H1 (cell line): ENCODE measurements around the gene PRLHR. TPM values are rescaled to one million over a fixed set of nuclear protein-coding genes. Genes with fewer than 3 reads are reported as not detected.

ENCODE experiments used
- CTCF ChIA-PET: fragments of 300-600 bp; sonication (Branson Sonifier 250); formaldehyde crosslinking; loops from one replicate; lab custom pipeline; 2021; ENCODE audit not compliant: partially characterized antibody; lab: Charles Lee
- POLR2A ChIA-PET: fragments of 300-600 bp; sonication (Branson Sonifier 250); formaldehyde crosslinking; loops from one replicate; lab custom pipeline; 2021; ENCODE audit warnings: inconsistent platforms; ENCODE audit not compliant: partially characterized antibody; lab: Charles Lee
- DNase-seq, 2 experiments: peaks; one replicate each; pipeline versions ENCODE4 v3.0.0 to v3.0.0-alpha.2; 2010 to 2022; ENCODE audit warnings: low spot score in 2 of 2, low read depth in 1 of 2, mixed read lengths in 1 of 2
- FAIRE-seq: peaks from 2 replicates; lab custom pipeline; 2011; peaks lifted over from hg19 to GRCh38; lab: Jason Lieb, UNC
- H2AFZ ChIP-seq: 2 replicates; pipeline ENCODE4 v1.8.1; 2012; ENCODE audit warnings: low read length, inconsistent platforms
- H2AK5ac ChIP-seq: 2 replicates; pipeline ENCODE4 v1.6.1; 2013; ENCODE audit warnings: low read depth, low read length
- H2BK120ac ChIP-seq: replicated peaks from 2 replicates; pipeline ENCODE3; 2013; ENCODE audit warnings: low read depth, low read length, inconsistent platforms
- H2BK12ac ChIP-seq: 2 replicates; pipeline ENCODE4 v1.6.1; 2013; ENCODE audit warnings: low read depth, low read length
- H2BK15ac ChIP-seq: 2 replicates; pipeline ENCODE4 v1.6.1; 2013; ENCODE audit warnings: low read length
- H2BK20ac ChIP-seq: 2 replicates; pipeline ENCODE4 v1.6.1; 2013; ENCODE audit warnings: low read length
- H2BK5ac ChIP-seq: 2 replicates; pipeline ENCODE4 v1.6.1; 2013; ENCODE audit warnings: low read depth, low read length
- H3K14ac ChIP-seq: 2 replicates; pipeline ENCODE4 v1.6.1; 2013; ENCODE audit warnings: inconsistent platforms; ENCODE audit not compliant: insufficient read length
- H3K18ac ChIP-seq: 2 replicates; pipeline ENCODE4 v1.6.1; 2013; ENCODE audit warnings: low read length; ENCODE audit errors: extremely low read depth
- H3K23ac ChIP-seq: 2 replicates; pipeline ENCODE4 v1.6.1; 2013; ENCODE audit warnings: inconsistent platforms; ENCODE audit not compliant: insufficient read length
- H3K23me2 ChIP-seq: 2 replicates; pipeline ENCODE4 v1.6.1; 2013; ENCODE audit warnings: low read depth, low read length
- H3K27ac ChIP-seq: 2 replicates; pipeline ENCODE4 v1.6.1; 2011; ENCODE audit warnings: low read depth, low read length, inconsistent platforms
- H3K27me3 ChIP-seq, 4 experiments: replicated peaks in 1 of 4; 1 replicate in 1 of 4; 2 replicates in 3 of 4; pipeline versions ENCODE4 v1.6.1 to v1.8.1; 2011 to 2013; ENCODE audit warnings: low read length in 3 of 4, mild to moderate bottlenecking in 3 of 4, inconsistent platforms in 2 of 4, mixed read lengths in 2 of 4, moderate library complexity in 1 of 4; ENCODE audit not compliant: control insufficient read depth in 3 of 4, insufficient read depth in 3 of 4; ENCODE audit errors: extremely low read depth in 1 of 4
- H3K36me3 ChIP-seq, 4 experiments: 2 replicates each; pipeline versions ENCODE4 v1.6.1 to v1.8.1; 2011 to 2013; ENCODE audit warnings: mild to moderate bottlenecking in 4 of 4, low read length in 3 of 4, moderate library complexity in 2 of 4, control low read depth in 1 of 4, inconsistent platforms in 1 of 4; ENCODE audit not compliant: insufficient read depth in 4 of 4, control insufficient read depth in 2 of 4
- H3K4ac ChIP-seq: replicated peaks from 2 replicates; pipeline ENCODE3; 2013; ENCODE audit warnings: low read length, low read depth, mixed read lengths, inconsistent platforms; ENCODE audit not compliant: insufficient read length
- H3K4me1 ChIP-seq, 4 experiments: replicated peaks in 1 of 4; 1 replicate in 1 of 4; 2 replicates in 3 of 4; pipeline versions ENCODE4 v1.6.1 to v1.8.1; 2011 to 2013; ENCODE audit warnings: low read length in 3 of 4, inconsistent platforms in 2 of 4, mixed read lengths in 1 of 4; ENCODE audit not compliant: insufficient read depth in 4 of 4, control insufficient read depth in 3 of 4
- H3K4me2 ChIP-seq, 2 experiments: 2 replicates each; pipeline versions ENCODE4 v1.6.1 to v1.8.1; 2011 to 2013; ENCODE audit warnings: low read depth in 2 of 2, low read length in 2 of 2, control low read depth in 1 of 2, inconsistent platforms in 1 of 2, mild to moderate bottlenecking in 1 of 2; ENCODE audit not compliant: insufficient read depth in 1 of 2
- H3K4me3 ChIP-seq, 4 experiments: fragments of 200-600, 300-600 bp in 1 of 4; sonication (generic), shearing (Covaris generic), sonication (Bioruptor Twin) in 1 of 4; 2 replicates each; pipeline versions ENCODE4 v1.5.1 to v1.8.1; 2011 to 2016; ENCODE audit warnings: low read length in 4 of 4, low read depth in 3 of 4, control low read depth in 2 of 4, inconsistent platforms in 2 of 4, mild to moderate bottlenecking in 2 of 4, mixed read lengths in 1 of 4, moderate library complexity in 1 of 4; ENCODE audit not compliant: insufficient read depth in 2 of 4; ENCODE audit errors: extremely low read depth in 1 of 4
- H3K56ac ChIP-seq: replicated peaks from 2 replicates; pipeline ENCODE3; 2013; ENCODE audit warnings: low read depth, mild to moderate bottlenecking, mixed read lengths, low read length, inconsistent platforms; ENCODE audit not compliant: insufficient read length
- H3K79me1 ChIP-seq: 2 replicates; pipeline ENCODE4 v1.6.1; 2013; ENCODE audit warnings: low read depth, low read length, control low read depth
- H3K79me2 ChIP-seq, 2 experiments: 2 replicates each; pipeline versions ENCODE4 v1.6.1 to v1.8.1; 2012 to 2013; ENCODE audit warnings: low read length in 2 of 2, mild to moderate bottlenecking in 2 of 2, inconsistent platforms in 1 of 2; ENCODE audit not compliant: insufficient read depth in 2 of 2, control insufficient read depth in 1 of 2
- H3K9ac ChIP-seq, 4 experiments: replicated peaks in 1 of 4; 1 replicate in 1 of 4; 2 replicates in 3 of 4; pipeline versions ENCODE4 v1.6.1 to v1.8.1; 2011 to 2013; ENCODE audit warnings: low read depth in 3 of 4, low read length in 3 of 4, control low read depth in 2 of 4, mild to moderate bottlenecking in 2 of 4, moderate library complexity in 2 of 4, inconsistent platforms in 1 of 4; ENCODE audit errors: extremely low read depth in 1 of 4
- H3K9me3 ChIP-seq, 2 experiments: 2 replicates each; pipeline versions ENCODE4 v1.6.1 to v1.8.1; 2012 to 2013; ENCODE audit warnings: mild to moderate bottlenecking in 2 of 2, moderate library complexity in 2 of 2, control low read depth in 1 of 2, inconsistent platforms in 1 of 2, low read depth in 1 of 2, low read length in 1 of 2, mixed read lengths in 1 of 2; ENCODE audit not compliant: insufficient read depth in 2 of 2
- H4K20me1 ChIP-seq, 2 experiments: replicated peaks in 1 of 2; 2 replicates each; pipeline versions ENCODE3 to v1.8.1; 2011 to 2013; ENCODE audit warnings: inconsistent platforms in 2 of 2, low read length in 2 of 2, mild to moderate bottlenecking in 1 of 2; ENCODE audit not compliant: insufficient read depth in 2 of 2, control insufficient read depth in 1 of 2
- H4K5ac ChIP-seq: 2 replicates; pipeline ENCODE4 v1.6.1; 2013; ENCODE audit warnings: low read length, low read depth, mixed read lengths, inconsistent platforms; ENCODE audit not compliant: insufficient read length
- H4K8ac ChIP-seq: 2 replicates; pipeline ENCODE4 v1.8.0; 2013; ENCODE audit warnings: mild to moderate bottlenecking, moderate library complexity, low read length, inconsistent platforms; ENCODE audit not compliant: insufficient read depth; ENCODE audit errors: extremely low read depth
- H4K91ac ChIP-seq: replicated peaks from 2 replicates; pipeline ENCODE3; 2013; ENCODE audit warnings: low read length, mixed read lengths, inconsistent platforms; ENCODE audit not compliant: insufficient read length
- USF2 ChIP-seq: IDR thresholded peaks from 2 replicates; pipeline ENCODE4 v1.6.1; 2011; ENCODE audit warnings: low read length, improper control_type of control experiment
- WGBS, 2 experiments: shearing (Covaris generic) in 1 of 2; methylation state at CpG; one replicate each; pipeline versions ENCODE4 v1.1.6 to v1.1.7; 2013 to 2015; ENCODE audit warnings: low lambda C conversion rate in 2 of 2, mixed read lengths in 2 of 2, inconsistent platforms in 1 of 2, low coverage in 1 of 2, missing lambda C conversion rate in 1 of 2; ENCODE audit not compliant: insufficient replicate concordance in 2 of 2, insufficient coverage in 1 of 2, insufficient read length in 1 of 2; ENCODE audit errors: extremely low coverage in 1 of 2, missing lambda C conversion rate in 1 of 2; 5-methylcytosine and 5-hydroxymethylcytosine counted together
- polyA plus RNA-seq, 7 experiments: library from polyadenylated mRNA; depleted of rRNA in 3 of 7; stranded (reverse) in 5 of 7; unstranded in 2 of 7; fragments of >200 nt in 5 of 7; fragments of 200-250 nt in 2 of 7; gene quantifications; 1 replicate in 5 of 7; 2 replicates in 1 of 7; 4 replicates in 1 of 7; pipeline versions ENCODE4 v1.2.1 to v1.2.3, GENCODE V29; 2011 to 2013; ENCODE audit warnings: missing spikeins in 2 of 7, mixed read lengths in 2 of 7
- total RNA-seq: library from RNA; stranded (reverse); fragmentation: NEBNext Ultra II Directional; extraction: Animal tissue kit (Norgen Biotek cat#: 25700); gene quantifications from 2 replicates; pipeline ENCODE4 v1.2.1, GENCODE V29; 2021

Gene PRLHR
- total and polyA plus RNA-seq, 2 of the 8 experiments (the other 6 are each of a cell fraction or from before 2014, with no cell fraction given) = not detected

DNA sequence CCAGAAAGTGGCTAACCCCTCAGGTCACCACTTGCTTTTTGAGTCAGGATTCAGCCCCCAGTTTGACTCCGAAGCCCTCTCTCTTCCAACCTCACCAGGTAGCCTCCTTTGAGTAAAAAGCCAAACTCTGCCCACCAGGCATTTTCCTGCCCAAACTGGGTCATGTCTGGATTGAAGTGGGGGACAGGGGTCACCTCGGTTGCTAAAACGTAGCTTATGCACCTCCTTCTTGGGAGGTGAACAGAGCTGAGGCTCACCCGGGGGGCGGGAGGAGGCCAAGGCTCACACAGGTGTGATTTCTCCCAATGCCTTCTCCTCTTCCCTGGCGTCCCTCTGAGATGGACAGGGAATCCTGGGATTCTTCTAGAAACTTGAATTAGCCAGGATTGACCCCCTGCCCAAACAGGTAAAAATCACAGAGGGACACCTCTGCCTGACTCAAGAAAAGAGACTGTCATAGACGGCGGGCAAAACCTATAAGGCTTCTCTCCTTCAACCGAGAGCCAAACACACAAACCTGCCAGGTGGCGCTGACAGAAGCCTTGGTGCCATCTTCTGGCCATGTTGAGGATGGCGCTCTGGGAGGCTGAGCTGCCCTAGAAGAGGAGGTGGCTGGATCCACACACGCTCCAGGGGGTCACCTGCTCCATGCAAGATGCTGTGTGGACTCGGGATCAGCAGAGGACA lies 51.6 kb downstream of the PRLHR start:
- no peaks in the 10 kb centered on the region for H3K4me1 ChIP-seq
- peak in 1 of 2 experiments; percentile 82 for DNase-seq
- H4K8ac ChIP-seq = no peak overlapping the region
- H3K4me3 ChIP-seq = no peak overlapping the region
- no peak overlapping the region for H2AK5ac ChIP-seq
- no peak overlapping the region for H3K27ac ChIP-seq
- no peak overlapping the region for H4K91ac ChIP-seq
- H3K9me3 ChIP-seq = no peaks in the 10 kb centered on the region
- CTCF ChIA-PET = interaction anchor here (0.7 to 4.1 kb wide), 38 partner anchors 9 to 1059 kb away, joined by 3 to 38 read pairs (median 5); no protein-coding TSS in a partner anchor
- H3K36me3 ChIP-seq = no peaks in the 10 kb centered on the region
- H3K79me1 ChIP-seq = no peaks in the 10 kb centered on the region
- H3K18ac ChIP-seq = no peak overlapping the region
- H2BK12ac ChIP-seq = no peak overlapping the region
- no peak overlapping the region for H3K4me2 ChIP-seq
- WGBS, 2 experiments = 51% methylated on average over 13 of the region's 13 CpGs; no CpG with 5 or more reads in 1 of the 2 experiments
- H2BK20ac ChIP-seq = no peak overlapping the region
- POLR2A ChIA-PET = no interaction called here
- H4K20me1 ChIP-seq = no peaks in the 10 kb centered on the region
- no peak overlapping the region for H4K5ac ChIP-seq
- no peak overlapping the region for H2AFZ ChIP-seq
- no peak overlapping the region for H3K14ac ChIP-seq
- no peak overlapping the region for H3K9ac ChIP-seq
- peak; percentile 85 for FAIRE-seq
- H2BK5ac ChIP-seq = no peak overlapping the region
- H2BK120ac ChIP-seq = no peak overlapping the region
- no peaks in the 10 kb centered on the region for H3K79me2 ChIP-seq
- H3K23ac ChIP-seq = no peak overlapping the region
- no peaks in the 10 kb centered on the region for H3K23me2 ChIP-seq
- H3K4ac ChIP-seq = no peak overlapping the region
- H3K56ac ChIP-seq = no peak overlapping the region
- H2BK15ac ChIP-seq = no peak overlapping the region
- no peaks in the 10 kb centered on the region for H3K27me3 ChIP-seq
- no peak for TF ChIP-seq USF2
